Stimulated activated naive CD8-positive, alpha-beta T cell treated with anti-CD3 and anti-CD28 coated beads, Interleukin-15, Interleukin-2, amounts not matched to agents 100 ng/mL and 50 ng/mL, for 24 hours (primary cell): ENCODE data around the gene PDE7B.

ENCODE experiments used
- H3K27ac Mint-ChIP-seq: one replicate; pipeline ENCODE4 v1.8.0; 2021; ENCODE audit warnings: mild to moderate bottlenecking, mixed read lengths
- H3K27me3 Mint-ChIP-seq: one replicate; pipeline ENCODE4 v1.8.0; 2021; ENCODE audit warnings: mixed read lengths
- H3K36me3 Mint-ChIP-seq: one replicate; pipeline ENCODE4 v1.8.0; 2021; ENCODE audit warnings: low read depth, mixed read lengths
- H3K4me1 Mint-ChIP-seq: one replicate; pipeline ENCODE4 v1.8.0; 2021; ENCODE audit warnings: low read depth, mixed read lengths
- H3K4me3 Mint-ChIP-seq: one replicate; pipeline ENCODE4 v1.8.0; 2021; ENCODE audit warnings: mild to moderate bottlenecking, mixed read lengths
- H3K9me3 Mint-ChIP-seq: one replicate; pipeline ENCODE4 v1.8.0; 2021; ENCODE audit warnings: mixed read lengths

Gene PDE7B

GRCh38 chr6:136050475-136050874, 199.0 kb downstream of the PDE7B start:
- Mint-ChIP-seq H3K27ac (no peak overlapping the region), H3K4me1 (peaks cover 14% of the 10 kb centered on the region), H3K4me3 (no peak overlapping the region), H3K36me3 (no peaks in the 10 kb centered on the region), H3K9me3 (no peaks in the 10 kb centered on the region), H3K27me3 (no peaks in the 10 kb centered on the region)

- H3K27me3 Mint-ChIP-seq, result no peaks in the 10 kb centered on the region
- H3K36me3 Mint-ChIP-seq, result no peaks in the 10 kb centered on the region
- H3K27ac Mint-ChIP-seq, result no peak overlapping the region
- no peak overlapping the region for H3K4me3 Mint-ChIP-seq
- peaks cover 14% of the 10 kb centered on the region for H3K4me1 Mint-ChIP-seq
- H3K9me3 Mint-ChIP-seq, result no peaks in the 10 kb centered on the region
These were observed 199.8 kb downstream of the PDE7B start for GRCh38 chr6:136051140-136051775.

- Mint-ChIP-seq H3K4me1 (peaks cover 14% of the 10 kb centered on the region), H3K9me3 (no peaks in the 10 kb centered on the region), H3K36me3 (no peaks in the 10 kb centered on the region), H3K4me3 (no peak overlapping the region), H3K27me3 (no peaks in the 10 kb centered on the region), H3K27ac (no peak overlapping the region)
These were observed 200.5 kb downstream of the PDE7B start for GRCh38 chr6:136052031-136052430.

- no peak overlapping the region for H3K27ac Mint-ChIP-seq
- H3K9me3 Mint-ChIP-seq, result no peaks in the 10 kb centered on the region
- H3K36me3 Mint-ChIP-seq, result no peaks in the 10 kb centered on the region
- H3K27me3 Mint-ChIP-seq, result peaks cover 3% of the 10 kb centered on the region
- no peaks in the 10 kb centered on the region for H3K4me1 Mint-ChIP-seq
- no peak overlapping the region for H3K4me3 Mint-ChIP-seq
These were observed 207.4 kb downstream of the PDE7B start for GRCh38 chr6:136058852-136059251.

GRCh38 chr6:136059308-136059707, 207.8 kb downstream of the PDE7B start:
- Mint-ChIP-seq H3K4me3 (no peak overlapping the region), H3K27ac (no peak overlapping the region), H3K4me1 (no peaks in the 10 kb centered on the region), H3K27me3 (peaks cover 3% of the 10 kb centered on the region), H3K36me3 (no peaks in the 10 kb centered on the region), H3K9me3 (no peaks in the 10 kb centered on the region)

GRCh38 chr6:136060052-136060451, 208.6 kb downstream of the PDE7B start:
- H3K4me1 Mint-ChIP-seq, result no peaks in the 10 kb centered on the region
- H3K27ac Mint-ChIP-seq, result no peak overlapping the region
- no peaks in the 10 kb centered on the region for H3K9me3 Mint-ChIP-seq
- H3K4me3 Mint-ChIP-seq, result no peak overlapping the region
- peaks cover 3% of the 10 kb centered on the region for H3K27me3 Mint-ChIP-seq
- H3K36me3 Mint-ChIP-seq, result no peaks in the 10 kb centered on the region

GRCh38 chr6:136060759-136061158, 209.3 kb downstream of the PDE7B start:
- no peaks in the 10 kb centered on the region for H3K9me3 Mint-ChIP-seq
- peaks cover 3% of the 10 kb centered on the region for H3K27me3 Mint-ChIP-seq
- H3K4me1 Mint-ChIP-seq, result no peaks in the 10 kb centered on the region
- no peaks in the 10 kb centered on the region for H3K36me3 Mint-ChIP-seq
- H3K4me3 Mint-ChIP-seq, result no peak overlapping the region
- no peak overlapping the region for H3K27ac Mint-ChIP-seq

- Mint-ChIP-seq H3K36me3 (no peaks in the 10 kb centered on the region), H3K4me3 (no peak overlapping the region), H3K9me3 (no peaks in the 10 kb centered on the region), H3K4me1 (no peaks in the 10 kb centered on the region), H3K27me3 (peaks cover 3% of the 10 kb centered on the region), H3K27ac (no peak overlapping the region)
These were observed 210.2 kb downstream of the PDE7B start for GRCh38 chr6:136061701-136062100.

- Mint-ChIP-seq H3K9me3 (no peaks in the 10 kb centered on the region), H3K4me1 (no peaks in the 10 kb centered on the region), H3K27me3 (peaks cover 3% of the 10 kb centered on the region), H3K27ac (no peak overlapping the region), H3K4me3 (no peak overlapping the region), H3K36me3 (no peaks in the 10 kb centered on the region)
These were observed 211.6 kb downstream of the PDE7B start for GRCh38 chr6:136063096-136063495.

- Mint-ChIP-seq H3K9me3 (no peaks in the 10 kb centered on the region), H3K36me3 (no peaks in the 10 kb centered on the region)
These were observed 214.5 kb downstream of the PDE7B start for GRCh38 chr6:136066005-136066404.

GRCh38 chr6:136067731-136068341, 216.3 kb downstream of the PDE7B start:
- H3K27me3 Mint-ChIP-seq, result no peaks in the 10 kb centered on the region
- H3K27ac Mint-ChIP-seq, result no peak overlapping the region
- no peaks in the 10 kb centered on the region for H3K36me3 Mint-ChIP-seq
- no peaks in the 10 kb centered on the region for H3K9me3 Mint-ChIP-seq
- H3K4me3 Mint-ChIP-seq, result no peak overlapping the region
- H3K4me1 Mint-ChIP-seq, result no peaks in the 10 kb centered on the region

More at GRCh38 chr6:136066005-136066404, 214.5 kb downstream of the PDE7B start:
- no peak overlapping the region for H3K27ac Mint-ChIP-seq
- H3K4me1 Mint-ChIP-seq, result no peaks in the 10 kb centered on the region
- H3K4me3 Mint-ChIP-seq, result no peak overlapping the region
- no peaks in the 10 kb centered on the region for H3K27me3 Mint-ChIP-seq

- Mint-ChIP-seq H3K4me3 (no peak overlapping the region), H3K36me3 (no peaks in the 10 kb centered on the region), H3K27me3 (no peaks in the 10 kb centered on the region), H3K4me1 (no peaks in the 10 kb centered on the region), H3K9me3 (no peaks in the 10 kb centered on the region), H3K27ac (no peak overlapping the region)
These were observed 217.6 kb downstream of the PDE7B start for GRCh38 chr6:136069119-136069518.

GRCh38 chr6:136070815-136071214, 219.3 kb downstream of the PDE7B start:
- H3K4me3 Mint-ChIP-seq, result no peak overlapping the region
- H3K27me3 Mint-ChIP-seq, result no peaks in the 10 kb centered on the region
- no peaks in the 10 kb centered on the region for H3K4me1 Mint-ChIP-seq
- no peak overlapping the region for H3K27ac Mint-ChIP-seq
- no peaks in the 10 kb centered on the region for H3K9me3 Mint-ChIP-seq
- no peaks in the 10 kb centered on the region for H3K36me3 Mint-ChIP-seq

GRCh38 chr6:136072691-136073090, 221.2 kb downstream of the PDE7B start:
- Mint-ChIP-seq H3K27me3 (no peaks in the 10 kb centered on the region), H3K4me1 (no peaks in the 10 kb centered on the region), H3K27ac (no peak overlapping the region), H3K9me3 (no peaks in the 10 kb centered on the region), H3K4me3 (no peak overlapping the region), H3K36me3 (no peaks in the 10 kb centered on the region)

GRCh38 chr6:136073216-136073615, 221.7 kb downstream of the PDE7B start:
- H3K27ac Mint-ChIP-seq, result no peak overlapping the region
- no peaks in the 10 kb centered on the region for H3K27me3 Mint-ChIP-seq
- no peaks in the 10 kb centered on the region for H3K36me3 Mint-ChIP-seq
- H3K9me3 Mint-ChIP-seq, result no peaks in the 10 kb centered on the region
- no peaks in the 10 kb centered on the region for H3K4me1 Mint-ChIP-seq
- H3K4me3 Mint-ChIP-seq, result no peak overlapping the region

GRCh38 chr6:136076496-136076895, 225.0 kb downstream of the PDE7B start:
- no peaks in the 10 kb centered on the region for H3K9me3 Mint-ChIP-seq
- H3K36me3 Mint-ChIP-seq, result no peaks in the 10 kb centered on the region
- no peaks in the 10 kb centered on the region for H3K27me3 Mint-ChIP-seq
- H3K4me1 Mint-ChIP-seq, result no peaks in the 10 kb centered on the region
- H3K27ac Mint-ChIP-seq, result no peak overlapping the region
- no peak overlapping the region for H3K4me3 Mint-ChIP-seq
